IMR-90 (cell line): ENCODE data around the gene RNF215. TPM values are rescaled to one million over a fixed set of nuclear protein-coding genes. Genes with fewer than 3 reads are reported as not detected.

Experiments
- ATAC-seq: fragments of 200-7000 bp; cut with Tn5 transposase; 2 replicates; pipeline ENCODE4 v1.9.1; 2020; ENCODE audit warnings: low read depth, mild to moderate bottlenecking, moderate library complexity
- BruUV-seq: library from RNA; stranded (reverse); fragments of 400-500 nt; replicated peaks from 2 replicates; lab custom pipeline; 2021; lab: Mats Ljungman, UMichigan
- CTCF ChIA-PET: fragments of 300-600 bp; formaldehyde crosslinking; extraction: SDS; loops from one replicate; lab custom pipeline; 2021; ENCODE audit warnings: antibody characterized with exemption; lab: Yijun Ruan, JAX
- POLR2A ChIA-PET: fragments of 300-600 bp; sonication (Branson Sonifier 250); formaldehyde crosslinking; loops from one replicate; lab custom pipeline; 2022; ENCODE audit warnings: antibody characterized with exemption; ENCODE audit not compliant: unreplicated experiment; lab: Charles Lee
- DNase-seq: peaks from one replicate; pipeline ENCODE4 v3.0.0; 2013
- H2AFZ ChIP-seq: replicated peaks from 2 replicates; pipeline ENCODE3; 2013; ENCODE audit warnings: low read length, mild to moderate bottlenecking; ENCODE audit not compliant: poor library complexity
- H2AK5ac ChIP-seq: 2 replicates; pipeline ENCODE4 v1.6.1; 2013; ENCODE audit warnings: low read depth, low read length, inconsistent platforms
- H2AK9ac ChIP-seq: replicated peaks from 2 replicates; pipeline ENCODE3; 2013; ENCODE audit warnings: mild to moderate bottlenecking, low read depth, low read length, moderate library complexity; ENCODE audit not compliant: poor library complexity
- H2BK120ac ChIP-seq: 2 replicates; pipeline ENCODE4 v1.6.1; 2013; ENCODE audit warnings: low read depth, low read length, inconsistent platforms
- H2BK15ac ChIP-seq: 3 replicates; pipeline ENCODE4 v1.6.1; 2013; ENCODE audit warnings: low read depth, low read length, inconsistent platforms
- H2BK20ac ChIP-seq: 2 replicates; pipeline ENCODE4 v1.6.1; 2013; ENCODE audit warnings: low read depth, mild to moderate bottlenecking, inconsistent platforms, low read length, moderate library complexity
- H2BK5ac ChIP-seq: 2 replicates; pipeline ENCODE4 v1.6.1; 2013; ENCODE audit warnings: mild to moderate bottlenecking, low read depth, low read length, inconsistent platforms; ENCODE audit not compliant: poor library complexity, severe bottlenecking
- H3K14ac ChIP-seq: replicated peaks from 2 replicates; pipeline ENCODE4 v1.6.1; 2013; ENCODE audit warnings: low read depth, low read length, inconsistent platforms
- H3K18ac ChIP-seq: 2 replicates; pipeline ENCODE4 v1.6.1; 2013; ENCODE audit warnings: low read depth, low read length, control low read depth
- H3K23ac ChIP-seq: 2 replicates; pipeline ENCODE4 v1.6.1; 2013; ENCODE audit warnings: low read depth, low read length, inconsistent platforms
- H3K27ac ChIP-seq: 2 replicates; pipeline ENCODE4 v1.5.1; 2013; ENCODE audit warnings: mild to moderate bottlenecking, control low read depth, low read length; ENCODE audit not compliant: insufficient read depth
- H3K27me3 ChIP-seq: 2 replicates; pipeline ENCODE4 v1.6.1; 2013; ENCODE audit warnings: low read length; ENCODE audit not compliant: control insufficient read depth, insufficient read depth
- H3K36me3 ChIP-seq: 2 replicates; pipeline ENCODE4 v1.6.1; 2013; ENCODE audit warnings: low read length, mixed read lengths; ENCODE audit not compliant: control insufficient read depth, insufficient read depth
- H3K4ac ChIP-seq: 2 replicates; pipeline ENCODE4 v1.6.1; 2013; ENCODE audit warnings: low read depth, low read length, inconsistent platforms
- H3K4me1 ChIP-seq: 2 replicates; pipeline ENCODE4 v1.6.1; 2013; ENCODE audit warnings: low read length, mixed read lengths; ENCODE audit not compliant: control insufficient read depth, insufficient read depth
- H3K4me2 ChIP-seq: 2 replicates; pipeline ENCODE4 v1.6.1; 2013; ENCODE audit warnings: low read depth, mild to moderate bottlenecking, control low read depth, low read length, moderate library complexity
- H3K4me3 ChIP-seq: 2 replicates; pipeline ENCODE4 v1.5.1; 2013; ENCODE audit warnings: low read depth, mild to moderate bottlenecking, control low read depth, low read length, moderate library complexity; ENCODE audit not compliant: insufficient read depth
- H3K56ac ChIP-seq: 2 replicates; pipeline ENCODE4 v1.6.1; 2013; ENCODE audit warnings: low read length, inconsistent platforms; ENCODE audit not compliant: insufficient read depth; ENCODE audit errors: extremely low read depth
- H3K79me1 ChIP-seq, 2 experiments: 2 replicates each; pipeline ENCODE4 v1.6.1; 2013; ENCODE audit warnings: low read length in 2 of 2, inconsistent platforms in 1 of 2, low read depth in 1 of 2
- H3K9ac ChIP-seq: 2 replicates; pipeline ENCODE4 v1.6.1; 2013; ENCODE audit warnings: low read depth, low read length, control low read depth
- H3K9me1 ChIP-seq: 2 replicates; pipeline ENCODE4 v1.6.1; 2013; ENCODE audit warnings: low read length, inconsistent platforms; ENCODE audit not compliant: insufficient read depth
- H3K9me3 ChIP-seq: 2 replicates; pipeline ENCODE4 v1.6.1; 2013; ENCODE audit warnings: low read length; ENCODE audit not compliant: control insufficient read depth, insufficient read depth
- H4K20me1 ChIP-seq: 2 replicates; pipeline ENCODE4 v1.6.1; 2013; ENCODE audit warnings: low read length, inconsistent platforms; ENCODE audit not compliant: insufficient read depth
- H4K5ac ChIP-seq: 2 replicates; pipeline ENCODE4 v1.6.1; 2013; ENCODE audit warnings: mild to moderate bottlenecking, low read depth, low read length, control low read depth
- H4K8ac ChIP-seq, 2 experiments: 2 replicates each; pipeline ENCODE4 v1.6.1; 2013; ENCODE audit warnings: low read depth in 2 of 2, low read length in 2 of 2, control low read depth in 1 of 2, inconsistent platforms in 1 of 2
- H4K91ac ChIP-seq: 2 replicates; pipeline ENCODE4 v1.6.1; 2013; ENCODE audit warnings: low read depth, low read length, inconsistent platforms; ENCODE audit not compliant: insufficient read depth
- CEBPB ChIP-seq: IDR thresholded peaks from 2 replicates; pipeline ENCODE4 v1.6.1; 2012; ENCODE audit warnings: low read depth, low read length, improper control_type of control experiment
- WGBS, 2 experiments: methylation state at CpG; one replicate each; pipeline versions ENCODE4 v1.1.5 to v1.1.7; 2013; ENCODE audit warnings: missing lambda C conversion rate in 2 of 2; ENCODE audit not compliant: insufficient read length in 1 of 2; ENCODE audit errors: extremely low coverage in 2 of 2; 5-methylcytosine and 5-hydroxymethylcytosine counted together
- dilution Hi-C: fragments of 300-500 bp; cut with HindIII; formaldehyde crosslinking; loops from one replicate; pipeline ENCODE4 v1.14.3; 2018; ENCODE audit warnings: low sequenced_read_pairs; ENCODE audit not compliant: unreplicated experiment
- in situ Hi-C: fragments of 300-500 bp; cut with MboI; formaldehyde crosslinking; loops from 3 replicates; pipeline ENCODE4 v1.14.3; 2019; ENCODE audit warnings: low sequenced_read_pairs, inconsistent platforms, mixed read lengths
- intact Hi-C: fragments of 100-400 bp; cut with micrococcal nuclease; formaldehyde crosslinking; loops from 2 replicates; pipeline ENCODE4 v1.10.0; 2022
- polyA plus RNA-seq, 3 experiments: library from polyadenylated mRNA; depleted of rRNA; stranded (reverse); fragments of >200 nt; gene quantifications; 2 replicates each; pipeline ENCODE4 v1.2.3, GENCODE V29; 2012; ENCODE audit warnings: low replicate concordance in 1 of 3
- total RNA-seq: library from RNA; depleted of rRNA; stranded (reverse); fragments of >200 nt; gene quantifications from 2 replicates; pipeline ENCODE4 v1.2.3, GENCODE V29; 2012

RNF215 gene
- total and polyA plus RNA-seq, 2 of the 4 experiments (the other 2 are of a cell fraction) = 15.8 to 21.9 TPM

GRCh38 chr22:30429887-30430286 is 42.7 kb upstream of the RNF215 start:
- no peak overlapping the region for H3K23ac ChIP-seq
- no TSS peak for BruUV-seq
- no peaks in the 10 kb centered on the region for H4K20me1 ChIP-seq
- WGBS, 2 experiments = 46% methylated on average over 4 of the region's 4 CpGs; no CpG with 5 or more reads in 1 of the 2 experiments
- H3K4me1 ChIP-seq = peaks cover 2% of the 10 kb centered on the region; the same call in 1 of the 2 replicates
- peaks cover 10 to 17% of the 10 kb centered on the region in 2 experiments; a peak in 3 of 4 replicates for H3K79me1 ChIP-seq
- in situ Hi-C loops (no loop called here), intact Hi-C loops (no loop called here), dilution Hi-C loops (no loop called here)
- H2AK5ac ChIP-seq = no peak overlapping the region
- H3K18ac ChIP-seq = no peak overlapping the region
- H3K27ac ChIP-seq = no peak overlapping the region
- H2BK5ac ChIP-seq = no peak overlapping the region
- no peaks in the 10 kb centered on the region for H3K9me3 ChIP-seq
- no peak overlapping the region for H2AK9ac ChIP-seq
- no peak overlapping the region for H4K91ac ChIP-seq
- H3K9me1 ChIP-seq = peaks cover 5% of the 10 kb centered on the region
- ATAC-seq (no peak), DNase-seq (no peak)
- H3K36me3 ChIP-seq = peaks cover 6% of the 10 kb centered on the region; the same call in 1 of the 2 replicates
- POLR2A ChIA-PET = no interaction called here
- TF ChIP-seq CEBPB = no peak
- H2BK120ac ChIP-seq = no peak overlapping the region
- H3K4ac ChIP-seq = no peak overlapping the region
- no peak overlapping the region for H2BK20ac ChIP-seq
- H3K9ac ChIP-seq = no peak overlapping the region
- no peak overlapping the region for H4K8ac ChIP-seq
- no peak overlapping the region for H3K56ac ChIP-seq
- H2AFZ ChIP-seq = no peak overlapping the region
- no peak overlapping the region for H3K4me3 ChIP-seq
- no peak overlapping the region for H3K14ac ChIP-seq
- no peak overlapping the region for H4K5ac ChIP-seq
- no peak overlapping the region for H3K4me2 ChIP-seq
- H2BK15ac ChIP-seq = no peak overlapping the region
- H3K27me3 ChIP-seq = no peaks in the 10 kb centered on the region
- CTCF ChIA-PET = no interaction called here
